Astrocyte (in vitro differentiated cells and primary cell): Measurements from ENCODE around the gene TANGO6.

Experiments used
- EZH2 ChIP-seq: IDR thresholded peaks from 2 replicates; pipeline ENCODE4 v1.6.1; 2012; ENCODE audit warnings: mild to moderate bottlenecking, low read length, inconsistent platforms; ENCODE audit not compliant: insufficient read depth
- TF ChIP-seq, protein P1 (sequence below): IDR thresholded peaks from 2 replicates; pipeline ENCODE4 v1.5.1; 2011; ENCODE audit warnings: low read depth, mild to moderate bottlenecking, inconsistent platforms, low read length, moderate library complexity; ENCODE audit not compliant: insufficient read depth

DNA sequence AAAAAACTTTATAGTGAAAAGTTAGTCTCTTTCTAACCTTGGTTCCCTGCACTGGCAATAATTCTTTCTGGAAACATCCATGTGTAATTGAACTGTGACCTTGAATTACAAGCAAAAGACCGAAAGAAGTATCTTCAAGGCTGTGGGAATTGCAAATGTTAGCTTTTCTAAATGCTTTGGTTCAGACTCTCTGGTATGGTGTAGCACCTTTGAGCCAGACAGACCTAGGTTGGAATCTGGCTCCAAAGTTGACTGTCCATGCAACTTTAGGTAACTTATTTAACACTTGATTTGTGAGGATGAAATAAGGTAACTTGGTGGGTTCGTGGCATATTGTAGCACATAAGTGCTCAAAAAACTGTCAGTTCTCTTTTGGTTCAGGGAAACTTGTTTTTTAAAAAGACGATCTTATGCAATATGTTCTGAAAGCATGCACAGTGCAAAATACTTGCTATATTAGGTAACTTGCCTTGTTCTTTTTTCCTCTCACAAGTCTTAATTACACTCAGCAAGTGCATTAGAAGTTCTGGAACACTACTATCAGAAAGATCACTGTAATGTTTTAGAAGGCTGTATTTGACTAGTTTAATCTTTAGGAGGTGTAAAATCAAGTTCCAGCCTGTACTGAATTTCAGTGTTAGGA lies 46.3 kb downstream of the TANGO6 start:
- TF ChIP-seq, protein P1, sequence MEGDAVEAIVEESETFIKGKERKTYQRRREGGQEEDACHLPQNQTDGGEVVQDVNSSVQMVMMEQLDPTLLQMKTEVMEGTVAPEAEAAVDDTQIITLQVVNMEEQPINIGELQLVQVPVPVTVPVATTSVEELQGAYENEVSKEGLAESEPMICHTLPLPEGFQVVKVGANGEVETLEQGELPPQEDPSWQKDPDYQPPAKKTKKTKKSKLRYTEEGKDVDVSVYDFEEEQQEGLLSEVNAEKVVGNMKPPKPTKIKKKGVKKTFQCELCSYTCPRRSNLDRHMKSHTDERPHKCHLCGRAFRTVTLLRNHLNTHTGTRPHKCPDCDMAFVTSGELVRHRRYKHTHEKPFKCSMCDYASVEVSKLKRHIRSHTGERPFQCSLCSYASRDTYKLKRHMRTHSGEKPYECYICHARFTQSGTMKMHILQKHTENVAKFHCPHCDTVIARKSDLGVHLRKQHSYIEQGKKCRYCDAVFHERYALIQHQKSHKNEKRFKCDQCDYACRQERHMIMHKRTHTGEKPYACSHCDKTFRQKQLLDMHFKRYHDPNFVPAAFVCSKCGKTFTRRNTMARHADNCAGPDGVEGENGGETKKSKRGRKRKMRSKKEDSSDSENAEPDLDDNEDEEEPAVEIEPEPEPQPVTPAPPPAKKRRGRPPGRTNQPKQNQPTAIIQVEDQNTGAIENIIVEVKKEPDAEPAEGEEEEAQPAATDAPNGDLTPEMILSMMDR: no peak
- TF ChIP-seq EZH2: no peak
